GM19395 (cell line): ENCODE data around the gene KRT74.
"Not testable (repeated sequence)": the region's sequence is repeated elsewhere in the genome, so short reads cannot be mapped to it uniquely, and the experiment has no call there.

ENCODE experiments used
- ATAC-seq: cut with Tn5 transposase; IDR thresholded peaks from one replicate; pipeline ENCODE4 v1.9.1; 2021; ENCODE audit warnings: mild to moderate bottlenecking, moderate library complexity; ENCODE audit not compliant: unreplicated experiment

The KRT74 gene

DNA sequence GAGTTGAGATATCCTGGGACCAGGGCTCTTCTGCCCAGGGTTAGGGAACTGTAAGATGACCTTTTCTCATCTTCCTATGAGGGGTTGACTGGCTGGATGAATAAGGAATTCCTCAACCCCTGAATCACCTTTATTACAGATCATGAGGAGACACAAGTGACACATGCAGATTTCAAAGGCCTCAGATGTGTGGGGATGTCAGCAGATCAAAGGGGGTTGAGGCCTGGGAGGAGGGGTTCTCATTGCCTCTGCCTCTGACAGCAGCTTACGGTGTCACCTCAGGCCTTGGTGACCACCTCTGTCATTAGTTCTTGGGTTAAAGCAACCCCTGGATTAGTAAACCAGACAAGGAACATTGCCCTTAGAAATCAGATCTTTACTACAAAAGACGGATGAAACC is 29.7 kb upstream of the KRT74 start:
- no peak for ATAC-seq

- ATAC-seq: no peak
Observed at GRCh38 chr12:52602552-52602951, 28.9 kb upstream of the KRT74 start.

- no peak for ATAC-seq
Observed at GRCh38 chr12:52601671-52602070, 28.0 kb upstream of the KRT74 start.

DNA sequence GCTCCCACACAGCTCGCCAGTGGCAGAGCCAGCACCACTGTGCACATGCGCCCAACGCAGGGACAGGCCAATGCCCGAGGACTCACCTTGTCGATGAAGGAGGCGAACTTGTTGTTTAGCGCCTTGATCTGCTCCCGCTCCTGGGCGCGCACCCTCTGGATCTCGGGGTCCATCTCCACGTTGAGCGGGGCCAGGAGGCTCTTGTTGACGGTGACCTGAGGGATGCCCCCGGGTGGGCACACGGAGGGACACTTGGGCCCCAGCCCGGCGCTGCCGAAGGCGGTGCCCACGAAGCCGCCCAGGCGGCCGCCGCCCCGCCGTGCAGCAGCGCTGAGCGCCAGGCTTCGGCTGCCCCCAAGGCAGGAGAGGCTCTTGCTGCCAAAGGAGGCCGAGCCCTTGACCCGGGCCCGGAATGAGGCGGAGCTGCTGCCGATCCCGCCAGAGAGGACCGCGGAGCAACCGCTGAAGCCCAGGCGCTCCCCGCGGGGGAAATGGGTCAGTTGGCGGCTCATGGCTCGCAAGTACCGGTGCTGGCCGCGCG is 27.4 kb upstream of the KRT74 start, which contains the start of gene KRT72:
Gene KRT72, minus strand, starts transcription at position 523 of the 541 bp plus-strand sequence. Its CDS starts 11 bp downstream, at position 512.
- no peak for ATAC-seq

DNA sequence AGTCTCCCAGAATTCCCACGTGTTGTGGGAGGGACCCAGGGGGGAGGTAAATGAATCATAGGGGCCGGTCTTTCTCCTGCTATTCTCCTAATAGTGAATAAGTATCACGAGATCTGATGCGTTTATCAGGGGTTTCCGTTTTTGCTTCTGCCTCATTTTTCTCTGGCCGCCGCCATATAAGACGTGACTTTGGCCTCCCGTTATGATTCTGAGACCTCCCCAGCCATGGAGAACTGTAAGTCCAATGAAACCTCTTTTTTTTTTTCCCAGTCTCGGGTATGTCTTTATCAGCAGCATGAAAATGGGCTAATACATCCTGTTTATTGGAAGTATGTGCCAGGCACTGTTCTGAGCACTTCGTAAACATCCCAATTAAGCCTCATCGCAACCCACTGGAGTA is 26.8 kb upstream of the KRT74 start:
- no peak for ATAC-seq

GRCh38 chr12:52600071-52600470 is 26.4 kb upstream of the KRT74 start:
- ATAC-seq: no peak

DNA sequence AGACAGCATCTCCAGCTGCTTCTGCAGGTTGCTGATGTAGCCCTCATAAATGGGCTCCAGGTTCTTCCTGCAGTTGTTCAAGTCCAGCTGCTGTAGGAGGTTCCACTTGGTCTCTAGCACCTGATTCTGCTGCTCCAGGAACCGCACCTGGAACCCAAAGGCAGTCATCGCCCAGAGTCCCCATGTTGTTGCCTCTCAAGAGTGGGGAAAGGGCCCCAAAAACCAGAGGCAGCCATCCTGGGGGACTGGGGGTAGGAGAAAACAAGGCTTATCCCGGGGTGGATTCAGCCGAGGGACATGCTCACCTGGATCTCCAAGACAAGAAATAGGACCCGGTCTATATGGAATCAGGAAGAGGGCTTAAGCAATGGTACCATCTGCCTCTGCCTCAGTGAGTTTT is 25.3 kb upstream of the KRT74 start:
- ATAC-seq: no peak

- not testable (repeated sequence) for ATAC-seq
Observed at GRCh38 chr12:52594237-52594636, 20.6 kb upstream of the KRT74 start.

- ATAC-seq: no peak
Observed at GRCh38 chr12:52591521-52591920, 17.9 kb upstream of the KRT74 start.

DNA sequence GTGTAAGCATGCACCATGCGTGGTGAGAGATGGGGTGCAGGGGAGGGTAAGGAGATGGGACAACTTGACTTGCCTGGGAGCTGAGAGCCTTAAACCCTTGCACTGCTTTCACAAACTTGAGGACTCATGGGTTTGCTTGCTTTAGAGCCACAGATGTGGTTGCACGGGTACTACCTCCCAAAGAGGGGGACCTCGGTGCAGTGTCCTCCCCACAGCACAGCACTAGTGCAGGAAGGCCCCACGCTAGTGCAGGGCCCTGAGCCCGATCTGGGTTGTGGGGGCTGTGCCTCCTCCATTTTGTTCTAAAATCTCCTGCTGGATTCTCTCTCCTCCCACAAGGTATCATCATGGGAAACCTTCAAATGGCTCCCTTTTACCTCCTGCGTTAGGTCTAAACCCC is 16.4 kb upstream of the KRT74 start:
- ATAC-seq: no peak

GRCh38 chr12:52587563-52587962 is 13.9 kb upstream of the KRT74 start:
- no peak for ATAC-seq

GRCh38 chr12:52585946-52586345 is 12.3 kb upstream of the KRT74 start:
- no peak for ATAC-seq

DNA sequence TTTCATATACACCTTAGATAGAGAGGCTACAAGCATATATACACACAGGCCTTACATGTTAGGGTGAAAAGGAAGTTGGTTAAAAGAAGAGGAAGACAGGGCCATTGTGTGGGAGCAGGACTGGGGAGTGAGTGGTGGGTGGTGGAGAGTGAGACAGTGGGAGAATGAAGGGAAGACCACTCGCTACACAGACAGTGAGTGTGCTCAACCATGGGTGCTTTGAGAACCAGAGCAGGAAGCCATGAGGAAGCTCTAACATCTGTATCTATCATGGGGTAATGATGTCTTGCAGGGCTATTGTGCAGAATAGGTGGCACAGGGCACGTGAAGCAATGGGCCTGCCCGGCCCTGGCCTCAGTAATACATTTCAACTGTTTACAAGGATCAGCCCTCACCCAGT is 11.4 kb upstream of the KRT74 start:
- no peak for ATAC-seq

GRCh38 chr12:52584156-52584682 is 10.6 kb upstream of the KRT74 start:
- ATAC-seq: no peak

DNA sequence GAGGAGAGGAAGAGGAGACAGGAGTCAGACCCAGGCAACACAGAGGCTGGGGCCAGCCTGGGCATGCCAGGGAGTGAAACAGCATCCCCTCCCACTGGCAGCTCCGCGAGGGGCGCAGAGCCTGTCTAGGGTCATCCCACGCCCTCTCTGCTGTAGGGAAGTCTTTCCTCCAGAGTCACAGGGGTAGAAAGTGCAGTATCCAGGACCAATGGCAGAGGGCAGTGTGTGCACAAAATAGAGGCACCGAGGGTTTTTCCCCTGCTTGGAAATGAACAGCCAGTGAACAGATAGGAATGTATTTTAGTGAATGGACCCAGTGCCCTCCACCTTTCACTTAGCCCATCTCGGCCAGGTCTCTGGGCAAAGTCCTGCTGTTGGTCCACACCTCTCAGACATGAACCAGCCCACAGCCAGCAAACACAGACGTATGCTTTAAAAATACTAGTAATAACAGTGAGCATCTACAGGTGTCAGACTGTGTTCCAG is 9.4 kb upstream of the KRT74 start:
- no peak for ATAC-seq

DNA sequence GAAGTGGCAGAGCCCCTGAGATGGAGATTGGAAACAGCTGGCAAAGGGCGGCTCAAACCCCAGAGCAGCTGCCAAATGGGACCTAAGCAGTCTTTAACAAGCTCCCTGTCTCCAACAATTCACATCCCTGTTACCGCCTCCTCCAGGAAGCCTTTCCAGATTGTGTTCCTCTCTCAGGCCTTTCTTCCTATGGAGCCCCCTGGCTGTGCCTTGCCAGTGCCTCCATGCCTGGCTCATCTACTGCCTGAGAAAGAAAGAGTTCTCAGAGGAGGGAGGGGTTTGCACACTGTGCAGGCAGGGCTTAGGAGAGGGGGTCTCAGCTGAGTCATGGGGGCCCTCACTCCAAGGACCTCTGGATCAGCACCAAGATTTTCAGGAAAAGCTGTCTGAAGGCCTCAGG is 8.8 kb upstream of the KRT74 start:
- ATAC-seq: no peak

DNA sequence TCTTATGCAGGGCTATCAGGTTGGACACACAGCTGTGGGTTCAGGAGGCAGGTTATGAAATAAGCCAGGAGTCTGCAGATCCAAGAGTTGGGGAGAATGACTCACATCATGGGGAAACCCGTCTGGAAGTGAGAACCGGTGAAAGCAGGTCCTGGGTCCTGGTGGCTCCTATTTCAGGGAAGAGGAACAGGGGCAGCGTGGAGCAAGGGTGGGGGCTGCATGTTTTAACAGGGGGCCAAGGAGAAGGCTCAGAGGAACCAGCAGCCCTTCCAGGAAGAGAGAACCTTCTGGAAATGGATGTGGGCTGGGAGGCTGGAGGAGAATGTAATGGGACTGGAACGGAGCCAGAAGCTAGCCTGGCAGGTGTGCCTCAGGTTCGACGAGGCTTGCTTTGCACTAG is 7.8 kb upstream of the KRT74 start:
- ATAC-seq: no peak

GRCh38 chr12:52581066-52581465 is 7.4 kb upstream of the KRT74 start:
- no peak for ATAC-seq

DNA sequence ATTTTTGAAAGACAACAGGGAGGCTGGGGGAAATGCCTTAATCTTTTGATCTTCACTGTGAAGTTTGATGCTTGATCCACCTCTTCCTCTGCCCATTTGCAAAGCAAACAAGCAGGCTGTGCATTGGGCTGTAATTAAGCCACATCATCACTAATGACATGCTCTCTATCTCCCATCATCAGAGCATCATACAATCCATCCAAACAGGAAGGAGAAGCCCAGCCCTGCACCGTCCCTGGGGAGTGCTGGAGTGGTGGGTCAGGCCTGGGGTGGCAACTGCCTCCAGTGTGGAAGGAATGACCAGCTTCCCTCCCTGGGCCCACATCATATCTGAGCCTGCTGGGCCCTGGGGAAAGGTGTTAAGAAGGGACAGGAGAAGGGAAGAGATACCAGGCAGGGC is 6.9 kb upstream of the KRT74 start:
- no peak for ATAC-seq

GRCh38 chr12:52579468-52580465 is 6.1 kb upstream of the KRT74 start:
- no peak for ATAC-seq

GRCh38 chr12:52578469-52578868 is 4.8 kb upstream of the KRT74 start:
- ATAC-seq: no peak

DNA sequence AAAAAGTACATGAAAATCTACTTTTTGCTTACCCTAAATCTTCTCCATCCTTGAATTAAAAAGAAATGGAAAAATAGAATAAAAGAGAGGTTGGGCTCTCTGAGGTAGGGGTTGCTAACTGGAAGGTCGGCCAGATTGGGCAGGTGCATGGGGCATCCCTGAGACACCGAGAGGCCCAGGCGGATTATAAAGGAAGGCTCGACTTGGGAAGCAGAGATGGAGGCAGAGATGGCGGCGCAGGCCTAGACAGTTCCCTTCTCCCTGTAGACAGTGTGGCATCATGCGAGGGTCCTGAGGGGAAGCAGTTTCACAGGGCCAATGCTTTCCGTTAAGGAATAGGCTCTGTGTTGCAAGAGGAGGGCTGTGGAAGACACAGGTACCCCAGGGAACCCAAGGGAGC is 3.7 kb upstream of the KRT74 start:
- ATAC-seq: no peak
